Measurements from ENCODE around the gene CPT1B. TPM values are rescaled to one million over a fixed set of nuclear protein-coding genes. Genes with fewer than 3 reads are reported as not detected.

The CPT1B gene
- total RNA-seq, 1 experiment from 2014 or later: 9.0 TPM

Other genes starting within 250 kb of the CPT1B start
- gene PPP6R2, start 235.1 kb downstream of the CPT1B start, total RNA-seq (2014; rRNA removed): 62.8 and 64.2 TPM in 2 replicates
- 69.2 and 76.2 TPM in 2 replicates for gene SBF1, start 103.4 kb downstream of the CPT1B start, total RNA-seq (2014; rRNA removed)
- gene ADM2, start 96.9 kb downstream of the CPT1B start, total RNA-seq (2014; rRNA removed): not detected in 2 replicates
- gene MIOX, start 91.6 kb downstream of the CPT1B start, total RNA-seq (2014; rRNA removed): not detected in 2 replicates
- gene LMF2, start 70.7 kb downstream of the CPT1B start, total RNA-seq (2014; rRNA removed): 87.5 and 98.3 TPM in 2 replicates
- 72.1 and 75.2 TPM in 2 replicates for gene NCAPH2, start 70.2 kb downstream of the CPT1B start, total RNA-seq (2014; rRNA removed)
- 7.4 and 7.7 TPM in 2 replicates for gene SCO2, start 52.8 kb downstream of the CPT1B start, total RNA-seq (2014; rRNA removed)
- gene TYMP, start 48.4 kb downstream of the CPT1B start, total RNA-seq (2014; rRNA removed): 3.6 and 4.3 TPM in 2 replicates
- gene KLHDC7B, start 32.5 kb downstream of the CPT1B start, total RNA-seq (2014; rRNA removed): not detected in 2 replicates
- not detected in 2 replicates for gene SYCE3, start 15.5 kb downstream of the CPT1B start, total RNA-seq (2014; rRNA removed)
- gene CHKB, start 4.4 kb upstream of the CPT1B start, total RNA-seq (2014; rRNA removed): 44.9 and 53.0 TPM in 2 replicates
- 0.13 and 0.17 TPM in 2 replicates for gene MAPK8IP2, start 22.4 kb upstream of the CPT1B start, total RNA-seq (2014; rRNA removed)
- gene ARSA, start 49.7 kb upstream of the CPT1B start, total RNA-seq (2014; rRNA removed): 33.9 and 40.4 TPM in 2 replicates
- gene SHANK3, start 94.4 kb upstream of the CPT1B start, total RNA-seq (2014; rRNA removed): 0.58 and 0.75 TPM in 2 replicates
- gene ACR, start 159.8 kb upstream of the CPT1B start, total RNA-seq (2014; rRNA removed): not detected in 2 replicates
- 12.3 and 13.5 TPM in 2 replicates for gene RABL2B, start 205.2 kb upstream of the CPT1B start, total RNA-seq (2014; rRNA removed)